ENCODE data around the gene ZNF497.

DNA sequence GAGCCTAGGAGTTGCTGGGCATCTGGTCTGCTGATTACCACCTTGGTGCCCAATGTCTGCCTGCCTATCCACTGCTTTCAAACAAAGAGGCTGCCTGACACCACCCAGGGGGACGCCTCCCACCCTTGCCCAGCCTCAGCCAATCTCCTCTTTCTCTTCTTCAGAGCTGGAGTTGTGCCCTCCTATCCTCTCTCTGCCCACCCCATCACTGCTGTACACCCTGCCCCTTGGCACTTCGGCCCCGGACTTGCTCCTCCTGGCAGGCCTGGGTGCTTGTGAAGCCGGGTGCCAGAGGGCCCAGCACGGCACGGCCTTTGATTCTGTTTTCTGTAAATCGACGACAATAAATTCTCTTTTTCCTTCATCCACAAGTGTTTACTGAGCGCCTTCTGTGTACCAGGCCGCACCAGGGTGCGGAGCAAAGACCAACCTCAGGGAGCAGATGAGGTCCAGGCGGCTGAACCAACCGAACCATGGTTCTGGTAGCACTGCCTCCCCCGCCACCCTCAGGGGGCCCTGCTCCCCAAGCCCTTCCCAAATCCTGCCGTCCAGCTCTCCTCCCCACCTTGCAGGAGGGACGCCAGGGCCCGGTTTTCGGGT is 37.9 kb upstream of the ZNF497 start:
- TF ChIP-seq, protein P1, sequence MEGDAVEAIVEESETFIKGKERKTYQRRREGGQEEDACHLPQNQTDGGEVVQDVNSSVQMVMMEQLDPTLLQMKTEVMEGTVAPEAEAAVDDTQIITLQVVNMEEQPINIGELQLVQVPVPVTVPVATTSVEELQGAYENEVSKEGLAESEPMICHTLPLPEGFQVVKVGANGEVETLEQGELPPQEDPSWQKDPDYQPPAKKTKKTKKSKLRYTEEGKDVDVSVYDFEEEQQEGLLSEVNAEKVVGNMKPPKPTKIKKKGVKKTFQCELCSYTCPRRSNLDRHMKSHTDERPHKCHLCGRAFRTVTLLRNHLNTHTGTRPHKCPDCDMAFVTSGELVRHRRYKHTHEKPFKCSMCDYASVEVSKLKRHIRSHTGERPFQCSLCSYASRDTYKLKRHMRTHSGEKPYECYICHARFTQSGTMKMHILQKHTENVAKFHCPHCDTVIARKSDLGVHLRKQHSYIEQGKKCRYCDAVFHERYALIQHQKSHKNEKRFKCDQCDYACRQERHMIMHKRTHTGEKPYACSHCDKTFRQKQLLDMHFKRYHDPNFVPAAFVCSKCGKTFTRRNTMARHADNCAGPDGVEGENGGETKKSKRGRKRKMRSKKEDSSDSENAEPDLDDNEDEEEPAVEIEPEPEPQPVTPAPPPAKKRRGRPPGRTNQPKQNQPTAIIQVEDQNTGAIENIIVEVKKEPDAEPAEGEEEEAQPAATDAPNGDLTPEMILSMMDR (IDR thresholded peaks at IDR 0.05; ENCODE audit: low read length) = no peak
- TF ChIP-seq EZH2phosphoT487 (IDR thresholded peaks at IDR 0.05; ENCODE audit: low read length) (no peak), EZH2 (optimal IDR thresholded peaks at IDR 0.05; ENCODE audit: low read depth, low read length) (no peak)

Data from MM.1S (cell line).